ENCODE measurements around the gene RERE.

Gene RERE

DNA sequence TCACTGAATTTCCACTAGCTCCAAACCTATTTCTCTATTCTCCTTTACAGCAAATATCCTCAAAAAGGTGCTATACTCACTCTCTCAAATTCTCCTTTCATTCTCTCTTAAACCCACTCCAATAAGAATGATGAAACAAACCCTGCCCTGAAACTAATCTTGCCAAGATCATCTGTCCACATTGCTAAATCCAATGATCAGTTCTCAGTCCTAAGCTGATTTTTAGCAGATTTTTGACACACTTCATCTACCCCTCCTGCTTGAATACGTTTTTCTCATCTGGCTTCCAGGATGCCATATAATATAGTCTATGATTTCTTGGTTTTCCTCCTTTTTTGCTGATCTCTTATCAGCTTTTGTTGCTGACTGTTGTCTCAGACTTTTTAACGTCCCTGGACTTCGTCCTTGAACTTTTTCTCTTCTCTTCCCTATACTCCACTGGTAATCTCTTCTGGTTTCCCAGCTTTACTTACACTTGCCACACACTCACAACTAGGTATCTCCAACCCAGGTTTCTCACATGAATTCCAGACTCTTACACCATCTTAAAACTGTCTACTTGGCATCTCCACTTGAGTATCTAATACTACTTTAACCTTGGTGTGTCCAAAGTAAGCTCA, 35.3 kb downstream of the RERE start:
- CTCF ChIA-PET = interaction anchor here (0.6 to 1.6 kb wide), 2 partner anchors 67 to 69 kb away, joined by 3 to 5 read pairs; no protein-coding TSS in a partner anchor
- POLR2A ChIA-PET = no interaction called here
- no peak for TF ChIP-seq KLF10 (tag by site-specific recombination; IDR thresholded peaks at IDR 0.05)
- TF ChIP-seq, protein P1, sequence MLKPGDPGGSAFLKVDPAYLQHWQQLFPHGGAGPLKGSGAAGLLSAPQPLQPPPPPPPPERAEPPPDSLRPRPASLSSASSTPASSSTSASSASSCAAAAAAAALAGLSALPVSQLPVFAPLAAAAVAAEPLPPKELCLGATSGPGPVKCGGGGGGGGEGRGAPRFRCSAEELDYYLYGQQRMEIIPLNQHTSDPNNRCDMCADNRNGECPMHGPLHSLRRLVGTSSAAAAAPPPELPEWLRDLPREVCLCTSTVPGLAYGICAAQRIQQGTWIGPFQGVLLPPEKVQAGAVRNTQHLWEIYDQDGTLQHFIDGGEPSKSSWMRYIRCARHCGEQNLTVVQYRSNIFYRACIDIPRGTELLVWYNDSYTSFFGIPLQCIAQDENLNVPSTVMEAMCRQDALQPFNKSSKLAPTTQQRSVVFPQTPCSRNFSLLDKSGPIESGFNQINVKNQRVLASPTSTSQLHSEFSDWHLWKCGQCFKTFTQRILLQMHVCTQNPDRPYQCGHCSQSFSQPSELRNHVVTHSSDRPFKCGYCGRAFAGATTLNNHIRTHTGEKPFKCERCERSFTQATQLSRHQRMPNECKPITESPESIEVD (tag by site-specific recombination; IDR thresholded peaks at IDR 0.05) = peak; percentile 42
- TF ChIP-seq, protein P2, sequence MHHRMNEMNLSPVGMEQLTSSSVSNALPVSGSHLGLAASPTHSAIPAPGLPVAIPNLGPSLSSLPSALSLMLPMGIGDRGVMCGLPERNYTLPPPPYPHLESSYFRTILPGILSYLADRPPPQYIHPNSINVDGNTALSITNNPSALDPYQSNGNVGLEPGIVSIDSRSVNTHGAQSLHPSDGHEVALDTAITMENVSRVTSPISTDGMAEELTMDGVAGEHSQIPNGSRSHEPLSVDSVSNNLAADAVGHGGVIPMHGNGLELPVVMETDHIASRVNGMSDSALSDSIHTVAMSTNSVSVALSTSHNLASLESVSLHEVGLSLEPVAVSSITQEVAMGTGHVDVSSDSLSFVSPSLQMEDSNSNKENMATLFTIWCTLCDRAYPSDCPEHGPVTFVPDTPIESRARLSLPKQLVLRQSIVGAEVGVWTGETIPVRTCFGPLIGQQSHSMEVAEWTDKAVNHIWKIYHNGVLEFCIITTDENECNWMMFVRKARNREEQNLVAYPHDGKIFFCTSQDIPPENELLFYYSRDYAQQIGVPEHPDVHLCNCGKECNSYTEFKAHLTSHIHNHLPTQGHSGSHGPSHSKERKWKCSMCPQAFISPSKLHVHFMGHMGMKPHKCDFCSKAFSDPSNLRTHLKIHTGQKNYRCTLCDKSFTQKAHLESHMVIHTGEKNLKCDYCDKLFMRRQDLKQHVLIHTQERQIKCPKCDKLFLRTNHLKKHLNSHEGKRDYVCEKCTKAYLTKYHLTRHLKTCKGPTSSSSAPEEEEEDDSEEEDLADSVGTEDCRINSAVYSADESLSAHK (tag by site-specific recombination; IDR thresholded peaks at IDR 0.05) = no peak
- Histone ChIP-seq H3K4me1 (ENCODE audit: control insufficient read depth, insufficient read depth, low read length) (no peaks in the 10 kb centered on the region; the same call in none of the 2 replicates), H3K4me3 (ENCODE audit: low read depth, low read length) (no peak overlapping the region), H3K9me3 (ENCODE audit: control insufficient read depth, insufficient read depth, low read depth, low read length) (no peaks in the 10 kb centered on the region), H3K36me3 (ENCODE audit: control insufficient read depth in 2 of 2, insufficient read depth in 1 of 2, low read length in 2 of 2) (no peaks in the 10 kb centered on the region), H3K27ac (ENCODE audit: extremely low read depth, low read depth, low read length) (no peak overlapping the region)

DNA sequence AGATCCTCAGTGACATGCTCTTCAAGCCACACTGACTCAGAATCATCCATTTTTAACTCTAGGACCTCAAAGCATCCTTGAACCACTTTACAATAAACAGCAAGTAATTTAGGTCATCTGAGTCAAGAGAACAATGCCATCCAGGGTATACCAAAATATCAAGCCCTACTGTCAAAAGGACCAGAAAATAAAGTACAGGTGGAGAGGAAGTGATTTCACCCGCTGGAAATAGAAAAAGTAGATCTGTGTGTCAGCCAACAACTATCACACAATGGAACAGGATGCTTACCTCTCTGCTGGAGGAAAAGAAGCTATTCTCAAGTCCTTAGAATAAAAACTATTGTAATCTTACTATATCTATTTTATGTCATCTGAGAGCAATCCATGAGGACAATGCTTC, 37.0 kb downstream of the RERE start:
- Histone ChIP-seq H3K27ac (ENCODE audit: extremely low read depth, low read depth, low read length) (no peak overlapping the region), H3K4me1 (ENCODE audit: control insufficient read depth, insufficient read depth, low read length) (no peaks in the 10 kb centered on the region; the same call in none of the 2 replicates), H3K4me3 (ENCODE audit: low read depth, low read length) (no peak overlapping the region), H3K9me3 (ENCODE audit: control insufficient read depth, insufficient read depth, low read depth, low read length) (no peaks in the 10 kb centered on the region), H3K36me3 (ENCODE audit: control insufficient read depth in 2 of 2, insufficient read depth in 1 of 2, low read length in 2 of 2) (no peaks in the 10 kb centered on the region)
- ChIA-PET POLR2A (no interaction called here), CTCF (no interaction called here)
- TF ChIP-seq ZNF354C (tag by site-specific recombination; IDR thresholded peaks at IDR 0.05; ENCODE audit: borderline replicate concordance, low read depth) (no peak), ZNF114 (tag by site-specific recombination; IDR thresholded peaks at IDR 0.05) (no peak), ZNF768 (tag by site-specific recombination; IDR thresholded peaks at IDR 0.05) (no peak), ZFP3 (tag by site-specific recombination; IDR thresholded peaks at IDR 0.05; ENCODE audit: low read depth) (no peak), ZNF561 (tag by site-specific recombination; IDR thresholded peaks at IDR 0.05; ENCODE audit: borderline replicate concordance) (no peak), SP7 (tag by site-specific recombination; IDR thresholded peaks at IDR 0.05) (no peak), SCRT1 (tag by site-specific recombination; IDR thresholded peaks at IDR 0.05; ENCODE audit: borderline replicate concordance) (no peak), ZIC2 (tag by site-specific recombination; IDR thresholded peaks at IDR 0.05) (no peak), ZNF157 (tag by site-specific recombination; IDR thresholded peaks at IDR 0.05) (no peak), ZNF600 (tag by site-specific recombination; IDR thresholded peaks at IDR 0.05) (no peak), ZNF404 (tag by site-specific recombination; IDR thresholded peaks at IDR 0.05) (no peak), GLI2 (tag by site-specific recombination; IDR thresholded peaks at IDR 0.05; ENCODE audit: borderline replicate concordance, low read depth) (no peak)
- TF ChIP-seq, protein P3, sequence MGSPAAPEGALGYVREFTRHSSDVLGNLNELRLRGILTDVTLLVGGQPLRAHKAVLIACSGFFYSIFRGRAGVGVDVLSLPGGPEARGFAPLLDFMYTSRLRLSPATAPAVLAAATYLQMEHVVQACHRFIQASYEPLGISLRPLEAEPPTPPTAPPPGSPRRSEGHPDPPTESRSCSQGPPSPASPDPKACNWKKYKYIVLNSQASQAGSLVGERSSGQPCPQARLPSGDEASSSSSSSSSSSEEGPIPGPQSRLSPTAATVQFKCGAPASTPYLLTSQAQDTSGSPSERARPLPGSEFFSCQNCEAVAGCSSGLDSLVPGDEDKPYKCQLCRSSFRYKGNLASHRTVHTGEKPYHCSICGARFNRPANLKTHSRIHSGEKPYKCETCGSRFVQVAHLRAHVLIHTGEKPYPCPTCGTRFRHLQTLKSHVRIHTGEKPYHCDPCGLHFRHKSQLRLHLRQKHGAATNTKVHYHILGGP (tag by site-specific recombination; IDR thresholded peaks at IDR 0.05) = no peak
- TF ChIP-seq, protein P4, sequence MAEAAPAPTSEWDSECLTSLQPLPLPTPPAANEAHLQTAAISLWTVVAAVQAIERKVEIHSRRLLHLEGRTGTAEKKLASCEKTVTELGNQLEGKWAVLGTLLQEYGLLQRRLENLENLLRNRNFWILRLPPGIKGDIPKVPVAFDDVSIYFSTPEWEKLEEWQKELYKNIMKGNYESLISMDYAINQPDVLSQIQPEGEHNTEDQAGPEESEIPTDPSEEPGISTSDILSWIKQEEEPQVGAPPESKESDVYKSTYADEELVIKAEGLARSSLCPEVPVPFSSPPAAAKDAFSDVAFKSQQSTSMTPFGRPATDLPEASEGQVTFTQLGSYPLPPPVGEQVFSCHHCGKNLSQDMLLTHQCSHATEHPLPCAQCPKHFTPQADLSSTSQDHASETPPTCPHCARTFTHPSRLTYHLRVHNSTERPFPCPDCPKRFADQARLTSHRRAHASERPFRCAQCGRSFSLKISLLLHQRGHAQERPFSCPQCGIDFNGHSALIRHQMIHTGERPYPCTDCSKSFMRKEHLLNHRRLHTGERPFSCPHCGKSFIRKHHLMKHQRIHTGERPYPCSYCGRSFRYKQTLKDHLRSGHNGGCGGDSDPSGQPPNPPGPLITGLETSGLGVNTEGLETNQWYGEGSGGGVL (tag by site-specific recombination; IDR thresholded peaks at IDR 0.05) = no peak
- TF ChIP-seq, protein P5, sequence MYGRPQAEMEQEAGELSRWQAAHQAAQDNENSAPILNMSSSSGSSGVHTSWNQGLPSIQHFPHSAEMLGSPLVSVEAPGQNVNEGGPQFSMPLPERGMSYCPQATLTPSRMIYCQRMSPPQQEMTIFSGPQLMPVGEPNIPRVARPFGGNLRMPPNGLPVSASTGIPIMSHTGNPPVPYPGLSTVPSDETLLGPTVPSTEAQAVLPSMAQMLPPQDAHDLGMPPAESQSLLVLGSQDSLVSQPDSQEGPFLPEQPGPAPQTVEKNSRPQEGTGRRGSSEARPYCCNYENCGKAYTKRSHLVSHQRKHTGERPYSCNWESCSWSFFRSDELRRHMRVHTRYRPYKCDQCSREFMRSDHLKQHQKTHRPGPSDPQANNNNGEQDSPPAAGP (tag by site-specific recombination; IDR thresholded peaks at IDR 0.05) = no peak
- TF ChIP-seq, protein P6, sequence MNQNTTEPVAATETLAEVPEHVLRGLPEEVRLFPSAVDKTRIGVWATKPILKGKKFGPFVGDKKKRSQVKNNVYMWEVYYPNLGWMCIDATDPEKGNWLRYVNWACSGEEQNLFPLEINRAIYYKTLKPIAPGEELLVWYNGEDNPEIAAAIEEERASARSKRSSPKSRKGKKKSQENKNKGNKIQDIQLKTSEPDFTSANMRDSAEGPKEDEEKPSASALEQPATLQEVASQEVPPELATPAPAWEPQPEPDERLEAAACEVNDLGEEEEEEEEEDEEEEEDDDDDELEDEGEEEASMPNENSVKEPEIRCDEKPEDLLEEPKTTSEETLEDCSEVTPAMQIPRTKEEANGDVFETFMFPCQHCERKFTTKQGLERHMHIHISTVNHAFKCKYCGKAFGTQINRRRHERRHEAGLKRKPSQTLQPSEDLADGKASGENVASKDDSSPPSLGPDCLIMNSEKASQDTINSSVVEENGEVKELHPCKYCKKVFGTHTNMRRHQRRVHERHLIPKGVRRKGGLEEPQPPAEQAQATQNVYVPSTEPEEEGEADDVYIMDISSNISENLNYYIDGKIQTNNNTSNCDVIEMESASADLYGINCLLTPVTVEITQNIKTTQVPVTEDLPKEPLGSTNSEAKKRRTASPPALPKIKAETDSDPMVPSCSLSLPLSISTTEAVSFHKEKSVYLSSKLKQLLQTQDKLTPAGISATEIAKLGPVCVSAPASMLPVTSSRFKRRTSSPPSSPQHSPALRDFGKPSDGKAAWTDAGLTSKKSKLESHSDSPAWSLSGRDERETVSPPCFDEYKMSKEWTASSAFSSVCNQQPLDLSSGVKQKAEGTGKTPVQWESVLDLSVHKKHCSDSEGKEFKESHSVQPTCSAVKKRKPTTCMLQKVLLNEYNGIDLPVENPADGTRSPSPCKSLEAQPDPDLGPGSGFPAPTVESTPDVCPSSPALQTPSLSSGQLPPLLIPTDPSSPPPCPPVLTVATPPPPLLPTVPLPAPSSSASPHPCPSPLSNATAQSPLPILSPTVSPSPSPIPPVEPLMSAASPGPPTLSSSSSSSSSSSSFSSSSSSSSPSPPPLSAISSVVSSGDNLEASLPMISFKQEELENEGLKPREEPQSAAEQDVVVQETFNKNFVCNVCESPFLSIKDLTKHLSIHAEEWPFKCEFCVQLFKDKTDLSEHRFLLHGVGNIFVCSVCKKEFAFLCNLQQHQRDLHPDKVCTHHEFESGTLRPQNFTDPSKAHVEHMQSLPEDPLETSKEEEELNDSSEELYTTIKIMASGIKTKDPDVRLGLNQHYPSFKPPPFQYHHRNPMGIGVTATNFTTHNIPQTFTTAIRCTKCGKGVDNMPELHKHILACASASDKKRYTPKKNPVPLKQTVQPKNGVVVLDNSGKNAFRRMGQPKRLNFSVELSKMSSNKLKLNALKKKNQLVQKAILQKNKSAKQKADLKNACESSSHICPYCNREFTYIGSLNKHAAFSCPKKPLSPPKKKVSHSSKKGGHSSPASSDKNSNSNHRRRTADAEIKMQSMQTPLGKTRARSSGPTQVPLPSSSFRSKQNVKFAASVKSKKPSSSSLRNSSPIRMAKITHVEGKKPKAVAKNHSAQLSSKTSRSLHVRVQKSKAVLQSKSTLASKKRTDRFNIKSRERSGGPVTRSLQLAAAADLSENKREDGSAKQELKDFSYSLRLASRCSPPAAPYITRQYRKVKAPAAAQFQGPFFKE (tag by site-specific recombination; IDR thresholded peaks at IDR 0.05; ENCODE audit: borderline replicate concordance) = no peak

Data from HEK293 (cell line).